NCI-H82 (cell line): Measurements from ENCODE around the gene NAGS.
"Not testable (repeated sequence)": the region's sequence is repeated elsewhere in the genome, so short reads cannot be mapped to it uniquely, and the experiment has no call there.

Source experiments
- DNase-seq: peaks from one replicate; lab custom pipeline; 2025; lab: John Stamatoyannopoulos, UW

NAGS gene

DNA sequence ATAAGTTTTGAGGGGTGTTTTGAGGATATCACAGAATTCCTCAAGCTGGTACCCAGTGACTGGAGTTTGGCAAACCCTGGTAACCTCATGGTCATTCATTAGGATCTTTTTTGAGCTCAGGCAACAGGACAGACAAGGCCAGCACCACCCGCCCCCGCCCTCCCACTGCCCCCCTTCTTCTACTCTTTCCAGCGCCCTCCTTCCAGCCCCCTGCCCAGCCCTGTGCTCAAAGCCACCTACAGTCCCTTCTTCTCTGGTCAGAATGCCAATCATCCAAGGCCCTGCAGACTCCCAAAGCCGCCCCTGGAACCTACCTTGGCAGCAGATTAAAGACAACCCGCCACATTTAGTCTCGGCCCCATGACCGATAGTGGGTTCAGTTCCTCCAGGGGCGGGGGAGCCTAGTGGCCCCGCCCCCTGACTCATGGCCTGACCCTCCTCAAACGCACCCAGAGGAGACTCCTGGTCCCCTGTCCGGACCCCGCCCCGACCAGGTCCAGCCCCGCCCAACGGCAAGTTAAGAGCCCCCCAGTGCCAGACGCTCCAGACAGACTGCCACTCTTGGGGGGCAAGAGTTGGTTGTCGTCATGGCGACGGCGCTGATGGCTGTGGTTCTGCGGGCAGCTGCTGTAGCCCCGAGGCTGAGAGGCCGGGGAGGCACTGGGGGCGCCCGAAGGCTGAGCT is at the start of gene NAGS:
TSS of gene NAGS (plus strand) at position 546 of the 684 bp plus-strand sequence. CDS start at position 588, 42 bp downstream.
- peak; percentile 44 for DNase-seq

DNA sequence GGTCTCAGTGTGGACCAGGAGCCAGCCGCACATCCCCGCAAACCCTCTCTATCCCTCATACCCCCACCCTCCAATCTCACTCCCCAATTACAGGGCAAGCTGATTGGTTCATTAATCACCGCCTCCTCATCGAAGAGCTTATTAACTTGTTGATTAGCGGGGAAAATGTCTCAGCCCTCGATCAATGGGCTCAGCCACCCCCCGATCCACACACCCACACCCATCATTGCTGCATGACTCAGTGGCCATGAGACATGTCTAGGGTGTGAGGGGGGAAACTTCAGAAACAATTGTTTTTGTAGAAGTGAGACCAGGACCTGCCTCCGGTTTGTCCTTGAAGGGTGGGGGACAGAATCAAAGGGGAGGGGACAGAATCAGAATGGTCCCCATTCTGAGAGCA is 48.2 kb upstream of the NAGS start:
- DNase-seq, result no peak

DNA sequence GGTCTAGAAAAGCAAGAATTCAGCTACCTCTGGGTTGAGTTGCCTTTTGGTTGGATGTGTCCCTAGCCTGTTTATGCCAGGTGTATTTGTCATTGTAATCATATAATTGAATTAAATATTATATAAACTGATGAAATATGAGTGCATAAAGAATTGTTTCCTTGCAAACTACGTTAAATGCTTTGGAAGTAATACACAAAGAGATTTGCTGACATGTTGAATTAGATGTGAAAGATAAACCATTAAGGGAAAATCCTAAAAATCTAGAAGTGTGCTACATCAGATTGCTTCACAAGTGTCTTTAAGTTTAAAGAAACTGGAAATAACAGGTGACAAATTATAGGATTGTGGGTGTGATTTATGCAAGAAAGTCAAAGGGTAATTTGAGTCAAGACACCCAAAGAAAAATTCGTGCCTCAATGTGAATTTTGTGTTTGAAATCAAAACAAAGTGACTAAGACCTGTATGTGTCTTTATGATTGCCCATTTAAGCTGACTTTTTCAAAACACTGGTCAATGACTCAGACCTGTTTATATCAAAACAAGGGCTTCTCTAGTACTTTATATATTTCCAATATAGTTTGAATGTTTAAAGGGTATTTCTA is 45.6 kb upstream of the NAGS start:
- no peak for DNase-seq

GRCh38 chr17:43961292-43961691 is 43.1 kb upstream of the NAGS start:
- DNase-seq, result not testable (repeated sequence)

- DNase-seq, result no peak
Measured at GRCh38 chr17:43961954-43962353, 42.5 kb upstream of the NAGS start.

GRCh38 chr17:43962479-43962878 is 41.9 kb upstream of the NAGS start:
- DNase-seq, result no peak

DNA sequence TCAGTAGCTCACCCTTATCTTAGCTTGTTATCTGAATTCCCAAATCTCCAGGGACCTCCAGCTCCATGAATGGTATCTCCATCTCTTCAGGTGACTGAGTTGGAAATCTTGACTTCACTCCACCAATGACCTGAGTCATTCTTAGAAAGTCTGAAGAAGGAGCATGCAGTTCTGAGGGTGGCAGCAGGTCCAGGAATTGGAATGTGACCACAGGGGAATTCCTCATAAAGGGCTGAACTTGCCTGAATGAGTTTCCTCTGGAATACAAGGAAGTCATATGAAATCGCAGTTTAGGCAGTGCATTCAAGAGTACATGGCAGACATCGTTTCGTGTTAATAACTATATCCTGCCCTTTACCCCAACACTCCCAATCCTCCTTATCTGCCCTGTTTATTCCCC is 38.1 kb upstream of the NAGS start:
- DNase-seq, result no peak

DNA sequence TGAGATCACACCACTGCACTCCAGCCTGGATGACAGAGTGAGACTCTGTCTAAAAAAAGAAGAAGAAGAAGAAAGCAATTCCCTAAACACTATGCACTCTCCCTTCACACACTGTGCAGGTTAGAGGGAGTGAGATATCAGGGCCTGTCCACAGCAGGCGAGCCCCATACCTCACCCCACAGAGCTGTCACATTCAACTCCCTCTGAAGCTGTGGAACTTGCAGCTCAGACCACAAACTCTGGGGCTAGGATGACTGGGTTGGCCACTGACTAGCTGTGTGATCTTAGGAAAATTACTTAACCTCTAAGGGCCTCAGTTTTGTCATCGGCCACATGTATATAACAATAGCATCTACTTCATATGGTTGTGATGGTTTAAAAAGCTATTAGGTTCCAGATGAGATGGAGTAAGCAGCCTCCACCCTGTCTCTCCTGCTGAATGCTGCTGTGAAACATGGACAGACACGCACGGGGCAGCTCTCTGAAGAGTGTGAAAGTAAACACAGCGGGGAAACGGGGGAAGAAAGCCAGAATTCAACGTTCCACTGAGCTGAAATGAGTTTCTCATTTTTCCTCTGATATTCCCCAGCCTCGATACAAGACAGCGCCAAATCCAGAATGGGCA is 37.1 kb upstream of the NAGS start:
- no peak for DNase-seq

DNA sequence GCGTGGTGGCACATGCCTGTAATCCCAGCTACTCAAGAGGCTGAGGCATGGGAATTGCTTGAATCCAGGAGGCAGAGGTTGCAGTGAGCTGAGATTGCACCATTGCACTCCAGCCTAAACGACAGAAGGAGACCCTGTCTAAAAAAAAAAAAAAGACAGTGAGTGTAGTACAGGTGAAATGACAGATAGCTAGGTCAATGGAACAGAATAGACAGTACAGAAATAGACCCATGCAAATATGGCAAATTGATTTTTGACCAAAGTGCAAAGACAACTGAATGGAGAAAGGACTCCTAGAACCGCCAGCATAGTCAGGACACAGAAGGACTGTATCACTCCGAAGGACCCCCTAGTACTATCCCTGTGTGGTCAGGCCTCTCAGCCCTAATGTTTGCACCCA is 34.1 kb upstream of the NAGS start:
- DNase-seq, result no peak

GRCh38 chr17:43971436-43971835 is 33.0 kb upstream of the NAGS start:
- DNase-seq, result not testable (repeated sequence)

DNA sequence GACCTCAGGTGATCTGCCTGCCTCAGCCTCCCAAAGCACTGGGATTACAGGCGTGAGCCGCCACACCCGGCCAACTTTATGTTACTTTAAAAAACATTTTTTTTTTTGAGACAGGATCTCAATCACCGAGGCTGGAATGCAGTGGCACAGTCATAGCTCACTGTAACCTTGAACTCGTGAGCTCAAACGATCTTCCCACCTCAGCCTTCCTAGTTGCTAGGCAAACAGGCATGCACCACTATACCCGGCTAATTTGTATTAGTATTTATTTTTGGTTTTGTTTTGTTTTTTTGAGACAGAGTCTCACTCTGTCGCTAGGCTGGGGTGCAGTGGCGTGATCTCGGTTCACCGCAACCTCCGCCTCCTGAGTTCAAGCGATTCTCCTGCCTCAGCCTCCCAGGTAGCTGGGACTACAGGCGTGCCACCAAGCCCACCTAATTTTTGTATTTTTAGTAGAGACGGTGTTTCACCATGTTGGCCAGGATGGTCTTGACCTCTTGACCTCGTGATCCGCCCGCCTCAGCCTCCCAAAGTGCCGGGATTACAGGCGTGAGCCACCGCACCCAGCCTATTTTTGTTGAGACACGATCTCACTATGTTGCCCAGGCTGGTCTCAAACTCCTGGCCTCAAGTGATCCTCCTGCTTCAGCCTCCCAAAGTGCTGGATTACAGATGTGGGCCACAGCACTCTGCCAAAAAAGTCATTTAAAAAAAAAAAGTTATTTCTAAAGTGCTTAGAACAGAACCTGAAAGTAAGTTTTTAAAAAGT is 31.8 kb upstream of the NAGS start:
- DNase-seq, result not testable (repeated sequence)

GRCh38 chr17:43974382-43975266 is 29.8 kb upstream of the NAGS start:
- DNase-seq, result peak; percentile 89

GRCh38 chr17:43975898-43976297 is 28.5 kb upstream of the NAGS start:
- no peak for DNase-seq

- DNase-seq, result no peak
Measured at GRCh38 chr17:43976963-43977837, 27.2 kb upstream of the NAGS start.

GRCh38 chr17:43978078-43978477 is 26.3 kb upstream of the NAGS start:
- no peak for DNase-seq

GRCh38 chr17:43979011-43979410 is 25.4 kb upstream of the NAGS start:
- no peak for DNase-seq

DNA sequence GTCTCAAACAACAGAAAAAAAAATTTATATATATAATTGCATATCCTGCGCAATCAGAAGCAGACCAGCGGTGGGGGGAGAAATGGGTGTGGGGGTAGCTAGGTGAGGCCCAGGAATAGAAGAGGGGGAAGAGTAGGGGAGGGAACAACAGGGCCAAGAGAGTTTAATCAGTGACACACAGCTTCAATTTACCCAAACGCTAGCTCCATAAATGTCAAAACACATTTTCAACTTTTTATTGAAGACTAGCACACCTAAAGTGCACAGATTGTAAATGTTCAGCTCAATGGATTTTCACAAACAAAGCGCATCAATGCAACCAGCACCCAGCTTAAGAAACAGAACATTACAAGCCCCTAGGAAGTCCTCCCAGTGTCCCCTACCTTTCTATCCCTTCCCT is 24.8 kb upstream of the NAGS start:
- no peak for DNase-seq

GRCh38 chr17:43982171-43982570 is 22.3 kb upstream of the NAGS start:
- no peak for DNase-seq

DNA sequence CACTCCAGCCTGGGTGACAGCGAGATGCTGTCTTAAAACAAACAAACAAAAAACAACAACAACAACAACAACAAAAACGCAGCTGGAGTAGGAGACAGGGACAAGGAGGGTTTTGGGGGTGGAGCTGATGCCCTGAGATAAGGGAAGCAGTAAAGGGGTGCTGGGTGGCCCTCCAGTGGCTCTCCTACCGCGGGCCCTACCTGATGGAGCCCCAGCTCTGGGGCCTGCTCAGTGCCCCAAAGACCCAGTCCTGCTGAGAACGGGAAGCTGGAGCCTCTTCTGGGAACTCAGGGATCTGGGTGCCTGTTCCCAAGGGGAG is 21.3 kb upstream of the NAGS start:
- no peak for DNase-seq

GRCh38 chr17:43983515-43984411 is 20.7 kb upstream of the NAGS start:
- peak; percentile 32 for DNase-seq
